ENCODE measurements around the gene INSIG2. TPM values are rescaled to one million over a fixed set of nuclear protein-coding genes. Genes with fewer than 3 reads are reported as not detected.

Gene INSIG2
- total and polyA plus RNA-seq, 2 of the 4 experiments (the other 2 are of a cell fraction) = 9.1 to 11.7 TPM

GRCh38 chr2:118146315-118147283 is 58.3 kb downstream of the INSIG2 start:
- Histone ChIP-seq H3K4me1 (ENCODE audit: control insufficient read depth, insufficient read depth, low read length) (no peaks in the 10 kb centered on the region), H2AK9ac (replicated peaks; ENCODE audit: low read depth, low read length, poor library complexity) (no peak overlapping the region), H2BK120ac (ENCODE audit: low read depth, low read length) (no peak overlapping the region), H4K91ac (ENCODE audit: insufficient read depth, low read depth, low read length) (no peak overlapping the region), H3K9me1 (ENCODE audit: insufficient read depth, low read length) (no peaks in the 10 kb centered on the region), H2BK5ac (ENCODE audit: low read depth, low read length, poor library complexity, severe bottlenecking) (no peak overlapping the region), H3K4me3 (ENCODE audit: insufficient read depth, low read depth, low read length) (no peak overlapping the region), H3K36me3 (ENCODE audit: control insufficient read depth, insufficient read depth, low read length) (no peaks in the 10 kb centered on the region), H3K23ac (ENCODE audit: low read depth, low read length) (no peak overlapping the region), H3K14ac (replicated peaks; ENCODE audit: low read depth, low read length) (no peak overlapping the region), H4K8ac (ENCODE audit: low read depth in 2 of 2, low read length in 2 of 2) (no peak overlapping the region), H3K9ac (ENCODE audit: low read depth, low read length) (no peak overlapping the region), H2AK5ac (ENCODE audit: low read depth, low read length) (no peak overlapping the region), H3K27me3 (ENCODE audit: control insufficient read depth, insufficient read depth, low read length) (no peaks in the 10 kb centered on the region; the same call in 1 of the 2 replicates), H3K18ac (ENCODE audit: low read depth, low read length) (no peak overlapping the region), H2BK15ac (ENCODE audit: low read depth, low read length) (no peak overlapping the region), H2BK20ac (ENCODE audit: low read depth, low read length) (no peak overlapping the region), H3K56ac (ENCODE audit: extremely low read depth, insufficient read depth, low read length) (no peak overlapping the region), H3K4ac (ENCODE audit: low read depth, low read length) (no peak overlapping the region), H3K27ac (ENCODE audit: insufficient read depth, low read length) (no peak overlapping the region), H3K9me3 (ENCODE audit: control insufficient read depth, insufficient read depth, low read length) (no peaks in the 10 kb centered on the region), H3K79me1 (ENCODE audit: low read depth in 1 of 2, low read length in 2 of 2) (no peaks in the 10 kb centered on the region), H4K20me1 (ENCODE audit: insufficient read depth, low read length) (no peaks in the 10 kb centered on the region), H4K5ac (ENCODE audit: low read depth, low read length) (no peak overlapping the region), H3K4me2 (ENCODE audit: low read depth, low read length) (no peak overlapping the region), H2AFZ (replicated peaks; ENCODE audit: low read length, poor library complexity) (no peak overlapping the region)
- DNase-seq = no peak
- BruUV-seq (replicated peaks) = no TSS peak
- no peak for ATAC-seq (ENCODE audit: low read depth)
- WGBS, 2 experiments (ENCODE audit: extremely low coverage in 2 of 2, insufficient read length in 1 of 2) = 60% methylated on average over 2 of the region's 11 CpGs; no CpG with 5 or more reads in 1 of the 2 experiments
- dilution Hi-C loops (cut with HindIII; ENCODE audit: low sequenced_read_pairs, unreplicated experiment) = no loop called here
- ChIA-PET POLR2A (ENCODE audit: unreplicated experiment) (no interaction called here), CTCF (no interaction called here)
- TF ChIP-seq MAZ (IDR thresholded peaks at IDR 0.05; ENCODE audit: borderline replicate concordance, low read depth, low read length) (no peak), MXI1 (IDR thresholded peaks at IDR 0.05; ENCODE audit: borderline replicate concordance, low read depth, low read length) (no peak), MAFK (IDR thresholded peaks at IDR 0.05; ENCODE audit: low read depth, low read length) (no peak), CHD1 (IDR thresholded peaks at IDR 0.05; ENCODE audit: low read depth, low read length) (no peak), RAD21 (IDR thresholded peaks at IDR 0.05; ENCODE audit: low read length) (no peak), SMC3 (IDR thresholded peaks at IDR 0.05; ENCODE audit: low read depth, low read length) (no peak), CTCF (conservative IDR thresholded peaks at IDR 0.05; ENCODE audit: low read depth, low read length) (no peak), NFE2L2 (IDR thresholded peaks at IDR 0.05; ENCODE audit: low read depth, low read length) (no peak), BHLHE40 (IDR thresholded peaks at IDR 0.05; ENCODE audit: low read depth, low read length) (no peak), RFX5 (IDR thresholded peaks at IDR 0.05; ENCODE audit: low read depth, low read length) (no peak), FOS (IDR thresholded peaks at IDR 0.05; ENCODE audit: low read depth, low read length) (no peak)
- TF ChIP-seq, protein P1, sequence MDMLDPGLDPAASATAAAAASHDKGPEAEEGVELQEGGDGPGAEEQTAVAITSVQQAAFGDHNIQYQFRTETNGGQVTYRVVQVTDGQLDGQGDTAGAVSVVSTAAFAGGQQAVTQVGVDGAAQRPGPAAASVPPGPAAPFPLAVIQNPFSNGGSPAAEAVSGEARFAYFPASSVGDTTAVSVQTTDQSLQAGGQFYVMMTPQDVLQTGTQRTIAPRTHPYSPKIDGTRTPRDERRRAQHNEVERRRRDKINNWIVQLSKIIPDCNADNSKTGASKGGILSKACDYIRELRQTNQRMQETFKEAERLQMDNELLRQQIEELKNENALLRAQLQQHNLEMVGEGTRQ (IDR thresholded peaks at IDR 0.05; ENCODE audit: low read depth, low read length) = no peak
- TF ChIP-seq, protein P2, sequence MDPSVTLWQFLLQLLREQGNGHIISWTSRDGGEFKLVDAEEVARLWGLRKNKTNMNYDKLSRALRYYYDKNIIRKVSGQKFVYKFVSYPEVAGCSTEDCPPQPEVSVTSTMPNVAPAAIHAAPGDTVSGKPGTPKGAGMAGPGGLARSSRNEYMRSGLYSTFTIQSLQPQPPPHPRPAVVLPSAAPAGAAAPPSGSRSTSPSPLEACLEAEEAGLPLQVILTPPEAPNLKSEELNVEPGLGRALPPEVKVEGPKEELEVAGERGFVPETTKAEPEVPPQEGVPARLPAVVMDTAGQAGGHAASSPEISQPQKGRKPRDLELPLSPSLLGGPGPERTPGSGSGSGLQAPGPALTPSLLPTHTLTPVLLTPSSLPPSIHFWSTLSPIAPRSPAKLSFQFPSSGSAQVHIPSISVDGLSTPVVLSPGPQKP (IDR thresholded peaks at IDR 0.05; ENCODE audit: borderline replicate concordance, low read depth, low read length) = no peak
- intact Hi-C loops (cut with micrococcal nuclease) = no loop called here
- in situ Hi-C loops (cut with MboI; ENCODE audit: low sequenced_read_pairs) = no loop called here
